ENCODE results near the gene TAC4.
"Not testable (repeated sequence)": the region's sequence is repeated elsewhere in the genome, so short reads cannot be mapped to it uniquely, and the experiment has no call there.

The TAC4 gene

DNA sequence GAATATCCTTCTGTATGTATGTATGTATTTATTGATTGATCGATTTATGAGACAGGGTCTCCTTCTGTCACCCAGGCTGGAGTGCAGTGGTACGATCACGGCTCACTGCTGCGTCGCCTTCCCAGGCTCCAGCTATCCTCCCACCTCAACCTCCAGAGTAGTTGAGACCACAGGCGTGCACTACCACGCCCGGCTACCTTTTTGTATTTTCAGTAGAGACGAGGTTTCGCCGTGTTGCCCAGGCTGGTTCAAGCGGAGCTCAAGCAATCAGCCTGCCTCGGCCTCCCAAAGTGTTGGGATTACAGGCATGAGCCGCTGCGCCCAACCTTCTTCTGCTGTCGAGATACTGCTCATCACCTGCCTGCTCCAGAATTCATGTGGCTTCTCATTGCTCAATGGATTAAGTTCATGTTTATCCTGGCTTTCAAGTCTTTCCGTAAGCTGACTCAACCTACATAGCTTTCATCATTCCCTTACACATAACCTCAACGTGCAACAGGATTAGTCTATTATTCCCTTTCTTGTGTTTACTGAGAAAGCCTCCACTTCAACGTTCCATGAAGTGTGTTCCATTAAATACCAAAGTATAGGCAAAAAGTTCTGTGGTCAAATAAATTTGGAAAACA, 13.6 kb downstream of the TAC4 start:
- H3K27me3 ChIP-seq (ENCODE audit: control insufficient read depth, insufficient read depth, low read length), result no peaks in the 10 kb centered on the region
- H3K4me3 ChIP-seq (ENCODE audit: low read depth, low read length), result no peak overlapping the region
- no peak overlapping the region for H3K4me2 ChIP-seq (ENCODE audit: low read length)
- H3K79me2 ChIP-seq, result peaks cover 3% of the 10 kb centered on the region
- H3K9me3 ChIP-seq (ENCODE audit: control insufficient read depth, low read length), result no peaks in the 10 kb centered on the region
- H3K9ac ChIP-seq, result no peak overlapping the region
- TF ChIP-seq, protein P1, sequence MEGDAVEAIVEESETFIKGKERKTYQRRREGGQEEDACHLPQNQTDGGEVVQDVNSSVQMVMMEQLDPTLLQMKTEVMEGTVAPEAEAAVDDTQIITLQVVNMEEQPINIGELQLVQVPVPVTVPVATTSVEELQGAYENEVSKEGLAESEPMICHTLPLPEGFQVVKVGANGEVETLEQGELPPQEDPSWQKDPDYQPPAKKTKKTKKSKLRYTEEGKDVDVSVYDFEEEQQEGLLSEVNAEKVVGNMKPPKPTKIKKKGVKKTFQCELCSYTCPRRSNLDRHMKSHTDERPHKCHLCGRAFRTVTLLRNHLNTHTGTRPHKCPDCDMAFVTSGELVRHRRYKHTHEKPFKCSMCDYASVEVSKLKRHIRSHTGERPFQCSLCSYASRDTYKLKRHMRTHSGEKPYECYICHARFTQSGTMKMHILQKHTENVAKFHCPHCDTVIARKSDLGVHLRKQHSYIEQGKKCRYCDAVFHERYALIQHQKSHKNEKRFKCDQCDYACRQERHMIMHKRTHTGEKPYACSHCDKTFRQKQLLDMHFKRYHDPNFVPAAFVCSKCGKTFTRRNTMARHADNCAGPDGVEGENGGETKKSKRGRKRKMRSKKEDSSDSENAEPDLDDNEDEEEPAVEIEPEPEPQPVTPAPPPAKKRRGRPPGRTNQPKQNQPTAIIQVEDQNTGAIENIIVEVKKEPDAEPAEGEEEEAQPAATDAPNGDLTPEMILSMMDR (IDR thresholded peaks at IDR 0.05), result no peak
- no peak overlapping the region for H2AFZ ChIP-seq
- no peaks in the 10 kb centered on the region for H3K36me3 ChIP-seq (ENCODE audit: control insufficient read depth, insufficient read depth, low read length)
- peaks cover 3% of the 10 kb centered on the region for H3K4me1 ChIP-seq
- no peak overlapping the region for H3K27ac ChIP-seq

DNA sequence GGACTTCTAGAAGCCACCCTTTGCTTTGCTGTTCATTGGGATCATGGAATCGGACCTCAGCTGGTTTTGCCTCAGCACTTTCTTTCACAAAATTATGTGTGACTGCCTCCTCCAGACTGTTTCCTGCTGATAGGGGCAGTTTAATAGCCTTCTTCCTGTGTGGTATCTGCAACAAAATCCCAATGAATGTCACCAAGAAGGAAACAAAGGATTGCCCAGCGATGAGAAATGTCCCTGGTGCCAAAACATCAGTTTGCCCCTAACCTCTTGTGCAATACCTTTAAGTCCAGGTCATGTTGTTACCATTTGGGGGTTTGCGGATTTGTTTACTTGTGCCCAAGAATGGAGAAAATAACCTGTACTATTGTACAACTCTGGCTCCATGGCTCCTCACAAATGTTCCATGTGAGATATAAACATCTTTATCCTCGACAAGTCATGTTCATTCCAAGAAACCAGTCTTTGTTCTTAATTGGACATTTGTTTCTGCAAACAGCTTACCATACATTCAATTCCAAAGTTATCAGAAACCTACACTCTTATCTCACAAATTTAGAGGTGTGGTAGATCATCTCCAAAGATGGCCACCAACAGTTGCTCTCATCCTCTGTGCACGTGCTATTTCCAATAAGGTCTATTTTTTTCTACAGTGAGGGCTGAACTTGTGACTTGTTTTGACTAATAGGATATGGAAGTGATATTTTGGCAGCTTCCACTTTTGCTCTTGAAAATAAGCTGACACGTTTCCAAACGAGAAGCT, 14.8 kb downstream of the TAC4 start:
- H3K36me3 ChIP-seq (ENCODE audit: control insufficient read depth, insufficient read depth, low read length), result no peaks in the 10 kb centered on the region

DNA sequence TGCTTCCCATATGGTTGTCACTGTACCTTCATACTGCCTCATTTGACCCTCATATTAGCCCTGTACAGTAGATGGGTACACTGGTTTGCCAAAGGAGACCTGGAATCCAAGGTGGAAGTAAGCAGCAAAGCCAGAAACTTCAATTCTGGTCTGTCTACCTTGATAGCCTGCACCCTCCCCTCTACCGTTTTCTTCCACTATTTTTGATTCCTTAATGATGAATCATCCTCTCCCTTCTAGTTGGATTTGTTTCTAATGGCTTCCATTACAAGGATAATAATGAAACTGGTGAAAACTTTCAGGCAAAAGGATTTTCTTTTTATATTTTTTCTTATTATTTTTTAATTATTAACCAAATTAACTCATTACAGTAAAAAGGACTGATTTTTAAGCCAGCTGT, 17.3 kb downstream of the TAC4 start:
- Histone ChIP-seq H3K27ac (no peak overlapping the region), H3K9ac (no peak overlapping the region), H2AFZ (no peak overlapping the region), H3K4me2 (ENCODE audit: low read length) (no peak overlapping the region), H3K9me3 (ENCODE audit: control insufficient read depth, low read length) (no peaks in the 10 kb centered on the region), H3K4me1 (peaks cover 13% of the 10 kb centered on the region), H3K4me3 (ENCODE audit: low read depth, low read length) (no peak overlapping the region), H3K27me3 (ENCODE audit: control insufficient read depth, insufficient read depth, low read length) (no peaks in the 10 kb centered on the region), H3K36me3 (ENCODE audit: control insufficient read depth, insufficient read depth, low read length) (no peaks in the 10 kb centered on the region), H3K79me2 (peaks cover 2% of the 10 kb centered on the region)
- TF ChIP-seq, protein P1 (IDR thresholded peaks at IDR 0.05), result no peak

More for the DNA sequence above, 14.8 kb downstream of the TAC4 start:
- Histone ChIP-seq H2AFZ (no peak overlapping the region), H3K4me1 (peaks cover 3% of the 10 kb centered on the region), H3K9ac (no peak overlapping the region), H3K27ac (no peak overlapping the region), H3K79me2 (peaks cover 2% of the 10 kb centered on the region), H3K4me2 (ENCODE audit: low read length) (no peak overlapping the region), H3K27me3 (ENCODE audit: control insufficient read depth, insufficient read depth, low read length) (no peaks in the 10 kb centered on the region), H3K9me3 (ENCODE audit: control insufficient read depth, low read length) (no peaks in the 10 kb centered on the region), H3K4me3 (ENCODE audit: low read depth, low read length) (no peak overlapping the region)
- TF ChIP-seq, protein P1 (IDR thresholded peaks at IDR 0.05), result no peak

DNA sequence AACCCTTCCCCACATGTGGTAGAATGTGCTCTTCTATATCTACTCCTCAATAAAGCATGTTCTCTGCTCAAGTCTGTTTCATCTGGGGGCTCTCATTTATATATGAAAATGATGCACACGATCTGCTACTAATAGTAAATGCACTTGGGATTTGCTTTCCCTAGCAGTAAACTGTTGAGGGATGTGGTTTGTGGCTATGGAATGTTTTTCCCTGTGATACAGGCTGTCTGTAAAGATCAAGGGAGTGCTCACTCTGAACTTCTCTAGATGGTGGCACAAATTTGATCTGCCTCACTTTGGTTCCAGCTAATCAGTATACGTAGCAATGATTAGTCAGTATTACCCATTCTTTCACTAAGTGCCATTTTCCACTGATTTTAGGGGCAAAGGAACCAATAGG, 18.8 kb downstream of the TAC4 start:
- Histone ChIP-seq H3K27ac (no peak overlapping the region), H3K36me3 (ENCODE audit: control insufficient read depth, insufficient read depth, low read length) (no peaks in the 10 kb centered on the region), H3K4me1 (peaks cover 21% of the 10 kb centered on the region), H3K4me3 (ENCODE audit: low read depth, low read length) (no peak overlapping the region), H3K4me2 (ENCODE audit: low read length) (no peak overlapping the region), H3K9ac (no peak overlapping the region), H2AFZ (no peak overlapping the region), H3K79me2 (peaks cover 2% of the 10 kb centered on the region), H3K27me3 (ENCODE audit: control insufficient read depth, insufficient read depth, low read length) (no peaks in the 10 kb centered on the region), H3K9me3 (ENCODE audit: control insufficient read depth, low read length) (no peaks in the 10 kb centered on the region)
- TF ChIP-seq, protein P1 (IDR thresholded peaks at IDR 0.05), result no peak

DNA sequence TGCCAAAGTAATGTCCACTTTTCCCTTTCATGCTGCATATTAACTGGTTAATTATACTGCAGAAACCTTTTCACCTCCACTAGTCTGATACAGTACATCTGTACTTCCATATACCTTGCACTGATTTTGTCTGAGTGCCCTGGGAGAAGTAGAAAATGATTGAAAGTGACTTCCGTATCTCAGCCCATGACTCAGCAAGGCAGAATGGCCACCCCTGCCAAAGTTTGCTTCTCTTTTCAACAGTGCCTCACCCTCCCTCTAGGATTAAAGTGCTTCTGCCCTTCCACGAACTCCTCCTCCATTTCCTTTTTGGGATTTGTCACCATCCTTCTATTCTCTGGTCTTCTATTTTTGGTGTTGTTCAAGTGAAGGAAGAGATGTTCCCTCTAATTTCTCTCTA, 19.5 kb downstream of the TAC4 start:
- H3K4me2 ChIP-seq (ENCODE audit: low read length); H3K79me2 ChIP-seq; H3K36me3 ChIP-seq (ENCODE audit: control insufficient read depth, insufficient read depth, low read length); H3K9me3 ChIP-seq (ENCODE audit: control insufficient read depth, low read length); H3K27me3 ChIP-seq (ENCODE audit: control insufficient read depth, insufficient read depth, low read length); H2AFZ ChIP-seq; H3K27ac ChIP-seq; H3K9ac ChIP-seq; H3K4me3 ChIP-seq (ENCODE audit: low read depth, low read length): not testable (repeated sequence)
- peaks cover 21% of the 10 kb centered on the region for H3K4me1 ChIP-seq
